Thyroid gland (tissue), 4 donors: ENCODE results near the gene STXBP1. TPM values are rescaled to one million over a fixed set of nuclear protein-coding genes. Genes with fewer than 3 reads are reported as not detected.

Source experiments
- DNase-seq, 2 donors: peaks; one replicate each; pipeline ENCODE4 v3.0.0-alpha.2; 2019
- H3K27ac ChIP-seq, 3 donors: fragments of 200-600 bp; sonication (generic); 1 replicate in 2 of 3; 2 replicates in 1 of 3; pipeline ENCODE4 v1.5.1; 2016 to 2019; ENCODE audit warnings: mild to moderate bottlenecking in 1 of 3, moderate library complexity in 1 of 3
- H3K27me3 ChIP-seq: fragments of 200-600 bp; sonication (generic); one replicate; pipeline ENCODE4 v1.5.1; 2019
- H3K36me3 ChIP-seq, 2 donors: fragments of 200-600 bp; sonication (generic); one replicate each; pipeline ENCODE4 v1.5.1; 2016 to 2019
- H3K4me1 ChIP-seq, 2 donors: fragments of 200-600 bp; sonication (generic); one replicate each; pipeline ENCODE4 v1.5.1; 2017 to 2019
- H3K4me3 ChIP-seq, 3 donors: fragments of 200-600 bp; sonication (generic); replicated peaks in 1 of 3; 1 replicate in 2 of 3; 2 replicates in 1 of 3; pipeline ENCODE4 v1.5.1; 2016; ENCODE audit warnings: mild to moderate bottlenecking in 1 of 3
- H3K9me3 ChIP-seq: fragments of 200-600 bp; sonication (generic); one replicate; pipeline ENCODE4 v1.5.1; 2017
- POLR2A ChIP-seq, 2 donors: fragments of 450-650 bp; IDR thresholded peaks; one replicate each; pipeline ENCODE4 v1.6.1; 2017; ENCODE audit warnings: antibody characterized with exemption in 2 of 2, mild to moderate bottlenecking in 2 of 2, moderate library complexity in 1 of 2
- WGBS, 2 donors: methylation state at CpG; one replicate each; pipeline ENCODE4 v1.1.5; 2017; 5-methylcytosine and 5-hydroxymethylcytosine counted together
- intact Hi-C: fragments of 100-400 bp; cut with DNase I; formaldehyde crosslinking; loops from one replicate; pipeline ENCODE4 v1.15.1; 2023
- total RNA-seq, 4 donors: library from RNA; depleted of rRNA; stranded (reverse); fragments of >200 nt; gene quantifications; one replicate each; pipeline ENCODE4 v1.2.3, GENCODE V29; 2016
- TF ChIP-seq, protein P1 (sequence below), 6 experiments: fragments of 200-600 bp in 3 of 6; fragments of 450-650 bp in 3 of 6; sonication (generic) in 3 of 6; IDR thresholded peaks; one replicate each; pipeline ENCODE4 v1.5.1; 2016 to 2019; ENCODE audit warnings: antibody characterized with exemption in 6 of 6, mild to moderate bottlenecking in 2 of 6, inconsistent platforms in 1 of 6, moderate library complexity in 1 of 6

The STXBP1 gene
- total RNA-seq, 4 donors from 2014 or later: 23.8 to 139 (median 106) TPM

DNA sequence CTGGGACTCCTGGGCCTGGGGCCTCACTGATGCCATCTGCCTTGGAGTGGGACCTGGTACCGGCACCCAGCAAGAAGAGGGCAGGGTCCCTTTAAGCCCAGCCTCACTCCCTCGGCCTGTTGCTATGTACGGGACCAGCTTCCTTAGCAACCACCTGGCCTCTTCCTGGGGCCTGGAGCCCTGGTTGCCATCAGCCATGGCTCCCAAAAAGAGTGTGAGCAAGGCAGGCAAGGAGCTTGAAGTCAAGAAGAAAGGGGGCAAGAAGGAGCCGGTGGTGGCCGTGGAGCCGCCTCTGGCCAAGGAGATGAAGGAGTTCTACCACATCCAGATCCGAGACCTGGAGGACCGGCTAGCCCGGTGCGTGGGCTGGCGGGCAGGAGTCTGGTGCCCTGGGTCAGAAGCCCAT is 94.8 kb downstream of the STXBP1 start, which contains the start of gene CFAP157:
CFAP157 (plus strand) TSS at position 153 of the 406 bp plus-strand sequence; CDS start at position 197, 44 bp downstream.
- intact Hi-C loops: no loop called here
- no peaks in the 10 kb centered on the region for H3K27me3 ChIP-seq
- no peak for TF ChIP-seq POLR2A (IDR thresholded peaks at IDR 0.05)
- TF ChIP-seq, protein P1, sequence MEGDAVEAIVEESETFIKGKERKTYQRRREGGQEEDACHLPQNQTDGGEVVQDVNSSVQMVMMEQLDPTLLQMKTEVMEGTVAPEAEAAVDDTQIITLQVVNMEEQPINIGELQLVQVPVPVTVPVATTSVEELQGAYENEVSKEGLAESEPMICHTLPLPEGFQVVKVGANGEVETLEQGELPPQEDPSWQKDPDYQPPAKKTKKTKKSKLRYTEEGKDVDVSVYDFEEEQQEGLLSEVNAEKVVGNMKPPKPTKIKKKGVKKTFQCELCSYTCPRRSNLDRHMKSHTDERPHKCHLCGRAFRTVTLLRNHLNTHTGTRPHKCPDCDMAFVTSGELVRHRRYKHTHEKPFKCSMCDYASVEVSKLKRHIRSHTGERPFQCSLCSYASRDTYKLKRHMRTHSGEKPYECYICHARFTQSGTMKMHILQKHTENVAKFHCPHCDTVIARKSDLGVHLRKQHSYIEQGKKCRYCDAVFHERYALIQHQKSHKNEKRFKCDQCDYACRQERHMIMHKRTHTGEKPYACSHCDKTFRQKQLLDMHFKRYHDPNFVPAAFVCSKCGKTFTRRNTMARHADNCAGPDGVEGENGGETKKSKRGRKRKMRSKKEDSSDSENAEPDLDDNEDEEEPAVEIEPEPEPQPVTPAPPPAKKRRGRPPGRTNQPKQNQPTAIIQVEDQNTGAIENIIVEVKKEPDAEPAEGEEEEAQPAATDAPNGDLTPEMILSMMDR (IDR thresholded peaks at IDR 0.05): no peak
- H3K4me1 ChIP-seq: peaks cover 2 to 10% of the 10 kb centered on the region in 2 donors
- 64 to 71% methylated on average over 10 to 11 of the region's 11 CpGs for WGBS, 2 donors
- H3K9me3 ChIP-seq: no peaks in the 10 kb centered on the region
- no peak for DNase-seq
- peak within 1 kb of the TSS in 1 of 3 donors; percentile 41 for H3K27ac ChIP-seq
- H3K4me3 ChIP-seq: no peak within 1 kb of the TSS
- no peaks in the 10 kb centered on the region for H3K36me3 ChIP-seq

DNA sequence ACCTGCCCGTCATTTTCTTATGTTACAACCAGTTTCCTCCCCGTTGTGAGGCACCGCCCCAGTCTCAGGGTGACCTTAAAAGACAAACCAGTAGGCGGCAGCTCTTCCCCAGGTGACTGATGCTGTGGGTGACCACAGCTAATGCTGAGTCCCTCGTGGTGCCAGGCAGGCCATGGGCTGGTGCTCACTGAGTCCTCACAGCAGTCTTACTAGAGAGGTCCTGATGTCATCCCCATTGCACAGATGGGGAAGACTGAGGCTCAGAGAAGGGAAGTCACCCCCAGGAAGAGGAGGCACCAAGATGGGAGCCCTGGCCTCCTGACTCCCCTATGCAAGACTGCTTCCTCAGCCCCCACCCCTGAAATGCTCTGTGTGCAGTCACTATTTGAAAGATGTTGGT is 95.7 kb downstream of the STXBP1 start:
- Histone ChIP-seq H3K27me3 (no peaks in the 10 kb centered on the region), H3K27ac (no peak overlapping the region), H3K9me3 (no peaks in the 10 kb centered on the region), H3K4me3 (no peak overlapping the region), H3K36me3 (no peaks in the 10 kb centered on the region), H3K4me1 (peaks cover 0 to 9% of the 10 kb centered on the region in 2 donors)
- no peak for DNase-seq
- TF ChIP-seq POLR2A (IDR thresholded peaks at IDR 0.05): no peak
- TF ChIP-seq, protein P1 (IDR thresholded peaks at IDR 0.05): no peak
- 59 to 69% methylated on average over 5 of the region's 5 CpGs for WGBS, 2 donors
- intact Hi-C loops: no loop called here

DNA sequence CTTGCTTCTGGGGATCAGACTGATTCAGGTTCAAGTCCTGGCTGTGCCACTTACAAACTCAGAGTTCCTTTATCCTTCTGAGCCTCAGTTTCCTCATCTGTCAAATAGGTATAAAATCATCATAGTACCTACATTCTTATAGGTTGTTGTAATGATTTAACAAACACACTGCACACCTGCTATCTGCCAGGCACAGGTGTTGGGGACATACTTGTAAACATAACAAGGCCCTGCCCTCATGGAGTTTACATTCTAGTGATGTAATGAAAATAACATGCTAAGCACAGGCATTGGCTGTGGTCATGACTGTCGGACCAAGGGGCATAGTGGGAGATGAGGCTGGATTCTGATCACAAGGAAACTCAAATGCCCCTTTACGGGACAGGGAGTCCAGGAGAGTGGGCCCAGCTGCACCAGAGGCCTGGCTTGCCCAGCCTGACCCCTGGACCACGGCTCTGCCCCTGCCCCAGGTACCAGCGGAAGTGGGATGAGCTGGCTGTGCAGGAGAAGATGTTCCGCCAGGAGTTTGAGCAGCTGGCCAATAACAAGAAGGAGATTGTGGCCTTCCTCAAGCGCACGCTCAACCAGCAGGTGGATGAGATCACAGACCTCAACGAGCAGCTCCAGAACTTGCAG is 97.0 kb downstream of the STXBP1 start:
- intact Hi-C loops: no loop called here
- H3K4me1 ChIP-seq: peaks cover under 1 to 12% of the 10 kb centered on the region in 2 donors
- H3K36me3 ChIP-seq: no peaks in the 10 kb centered on the region
- 96 to 97% methylated on average over 8 of the region's 8 CpGs for WGBS, 2 donors
- TF ChIP-seq, protein P1 (IDR thresholded peaks at IDR 0.05): no peak
- TF ChIP-seq POLR2A (IDR thresholded peaks at IDR 0.05): no peak
- H3K27me3 ChIP-seq: no peaks in the 10 kb centered on the region
- no peak for DNase-seq
- no peak overlapping the region for H3K4me3 ChIP-seq
- H3K27ac ChIP-seq: no peak overlapping the region
- no peaks in the 10 kb centered on the region for H3K9me3 ChIP-seq

DNA sequence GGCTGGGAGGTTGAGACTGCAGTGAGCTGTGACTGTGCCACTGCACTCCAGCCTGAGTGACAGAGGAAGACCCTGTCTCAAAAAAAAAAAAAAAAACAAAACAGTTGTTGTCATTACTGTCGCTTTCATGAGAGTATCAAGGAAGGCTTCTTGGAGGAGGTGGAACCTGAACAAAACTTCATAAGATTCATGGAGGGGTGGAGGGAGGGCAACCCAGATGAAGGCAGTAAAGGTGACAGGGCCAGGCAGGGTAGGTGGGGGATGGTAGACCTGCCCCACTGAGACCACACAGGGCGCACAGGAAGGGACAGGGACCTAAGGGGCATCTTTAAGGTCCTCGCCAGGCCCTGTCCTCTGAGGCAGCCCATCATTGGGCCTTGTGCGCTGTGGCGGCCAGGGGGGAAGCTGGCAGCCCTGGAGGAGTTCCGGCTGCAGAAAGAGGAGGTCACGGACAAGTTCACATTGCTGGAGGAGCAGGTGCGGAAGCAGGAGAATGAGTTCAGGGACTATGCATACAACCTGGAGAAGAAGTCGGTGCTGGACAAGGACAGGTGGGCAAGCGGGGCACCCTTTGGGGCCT is 98.2 kb downstream of the STXBP1 start:
- no peak for DNase-seq
- intact Hi-C loops: no loop called here
- Histone ChIP-seq H3K36me3 (no peaks in the 10 kb centered on the region), H3K27ac (no peak overlapping the region), H3K27me3 (no peaks in the 10 kb centered on the region), H3K9me3 (no peaks in the 10 kb centered on the region), H3K4me1 (peaks cover 13 to 20% of the 10 kb centered on the region in 2 donors), H3K4me3 (no peak overlapping the region)
- TF ChIP-seq, protein P1 (IDR thresholded peaks at IDR 0.05): no peak
- no peak for TF ChIP-seq POLR2A (IDR thresholded peaks at IDR 0.05)
- WGBS, 2 donors: 95 to 96% methylated on average over 9 to 10 of the region's 10 CpGs

DNA sequence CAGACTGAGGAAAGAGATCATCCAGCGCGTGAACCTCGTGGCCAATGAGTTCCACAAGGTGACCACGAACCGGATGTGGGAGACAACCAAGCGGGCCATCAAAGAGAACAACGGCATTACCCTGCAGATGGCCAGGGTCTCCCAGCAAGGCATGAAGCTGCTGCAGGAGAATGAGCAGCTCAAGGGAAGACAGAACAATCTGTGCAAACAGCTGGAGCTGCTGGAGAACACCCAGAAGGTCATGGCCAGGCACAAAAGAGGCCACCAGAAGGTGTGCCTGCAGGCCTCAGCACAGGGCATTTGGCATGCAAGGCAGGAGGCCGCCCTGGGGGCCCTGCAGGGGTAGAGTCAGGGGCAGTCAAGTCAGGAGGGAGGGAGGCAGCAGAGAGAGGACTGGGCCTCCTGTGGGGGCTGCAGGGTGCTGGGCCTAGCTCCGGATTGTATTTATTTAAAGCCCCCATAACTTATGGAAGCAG is 99.2 kb downstream of the STXBP1 start:
- 81 to 89% methylated on average over 9 of the region's 9 CpGs for WGBS, 2 donors
- intact Hi-C loops: no loop called here
- no peaks in the 10 kb centered on the region for H3K9me3 ChIP-seq
- H3K4me3 ChIP-seq: no peak overlapping the region
- no peak overlapping the region for H3K27ac ChIP-seq
- no peaks in the 10 kb centered on the region for H3K36me3 ChIP-seq
- no peaks in the 10 kb centered on the region for H3K27me3 ChIP-seq
- TF ChIP-seq, protein P1 (IDR thresholded peaks at IDR 0.05): no peak
- no peak for TF ChIP-seq POLR2A (IDR thresholded peaks at IDR 0.05)
- H3K4me1 ChIP-seq: peaks cover 17 to 18% of the 10 kb centered on the region in 2 donors
- DNase-seq: no peak
